ENCODE results near the gene CNOT1. TPM values are rescaled to one million over a fixed set of nuclear protein-coding genes. Genes with fewer than 3 reads are reported as not detected.

Gene CNOT1
- total and polyA plus RNA-seq, 10 of the 15 experiments (the other 5 are each of a cell fraction or from before 2014, with no cell fraction given): 101 to 246 (median 175) TPM

DNA sequence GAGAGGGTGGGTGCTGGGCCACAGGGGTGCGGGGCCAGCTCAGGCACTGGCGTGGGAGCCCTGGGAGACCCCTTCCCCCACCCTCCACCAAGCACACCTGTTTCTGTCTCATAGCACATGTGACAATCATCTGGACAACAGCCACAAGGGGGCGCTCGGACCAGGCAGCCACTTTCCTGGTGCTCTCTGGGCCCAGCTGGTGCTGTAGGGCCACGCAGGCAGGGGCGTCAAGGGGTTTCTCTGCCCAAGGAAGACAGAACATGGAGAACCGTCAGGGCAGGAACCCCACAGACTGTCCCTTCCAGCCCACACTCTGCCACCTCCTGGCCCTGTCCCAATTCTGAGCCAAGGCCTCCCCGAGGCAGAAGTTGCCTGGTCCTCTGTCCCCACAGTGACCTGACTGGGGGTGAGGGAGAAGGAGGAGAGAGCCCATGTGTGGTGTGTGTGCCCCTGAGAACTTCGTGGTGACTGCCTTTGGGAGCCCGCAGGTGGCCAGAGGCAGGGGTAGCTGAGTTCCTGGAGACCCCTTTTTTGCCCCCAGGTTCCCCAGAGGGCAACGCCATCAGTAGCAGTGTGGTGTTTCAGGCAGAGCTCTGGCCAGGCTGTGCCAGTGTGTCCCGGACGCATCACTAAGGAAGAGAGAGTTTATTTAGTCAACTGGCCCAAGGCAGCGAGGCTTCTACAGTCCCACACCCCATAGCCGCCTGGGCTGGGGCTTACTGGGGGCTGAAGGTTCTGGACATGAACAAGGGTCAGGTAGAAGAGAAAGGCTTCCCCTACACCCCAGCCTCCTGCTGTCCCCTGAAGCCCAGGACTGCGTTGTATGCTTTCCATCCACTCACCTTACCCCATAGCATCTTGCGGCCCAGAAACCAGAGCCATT is 117.5 kb downstream of the CNOT1 start:
- ChIA-PET RAD21 (ENCODE audit: unreplicated experiment) (interaction anchor here (0.9 to 3.7 kb wide), 3 partner anchors 149 to 244 kb away, joined by 3 to 19 read pairs (median 4); no protein-coding TSS in a partner anchor), SMC1A (ENCODE audit: uncharacterized antibody, unreplicated experiment) (interaction anchor here (0.7 to 1.8 kb wide), 4 partner anchors 120 to 201 kb away, joined by 3 to 7 read pairs (median 3); no protein-coding TSS in a partner anchor), CTCF (interaction anchor here (0.9 to 2.5 kb wide), 14 partner anchors 9 to 244 kb away, joined by 3 to 30 read pairs (median 3); no protein-coding TSS in a partner anchor), POLR2A (no interaction called here)
- FAIRE-seq (peak; percentile 66), ATAC-seq (peak; percentile 65), DNase-seq (ENCODE audit: low read depth, low spot score) (no peak)
- Histone ChIP-seq H3K36me3 (ENCODE audit: control insufficient read depth in 2 of 2, insufficient read depth in 2 of 2, low read length in 1 of 2) (peaks cover 2 to 6% of the 10 kb centered on the region in 2 experiments; a peak in 3 of 4 replicates), H3K27me3 (replicated peaks in 1 of 2; ENCODE audit: control insufficient read depth in 2 of 2, insufficient read depth in 2 of 2, low read length in 1 of 2) (no peaks in the 10 kb centered on the region), H3K4me1 (ENCODE audit: control insufficient read depth, insufficient read depth, low read length) (peaks cover 12% of the 10 kb centered on the region), H3K27ac (ENCODE audit: control insufficient read depth, insufficient read depth) (no peak overlapping the region), H2AFZ (ENCODE audit: control insufficient read depth, low read depth, low read length) (no peak overlapping the region), H3K9ac (ENCODE audit: control insufficient read depth, insufficient read depth, low read length) (no peak overlapping the region), H3K79me2 (ENCODE audit: control insufficient read depth, insufficient read depth, low read length) (peaks cover 11% of the 10 kb centered on the region), H3K4me3 (no peak overlapping the region), H3K4me2 (ENCODE audit: control insufficient read depth, insufficient read depth) (no peak overlapping the region), H4K20me1 (ENCODE audit: control insufficient read depth, insufficient read depth) (no peaks in the 10 kb centered on the region), H3K9me3 (replicated peaks; ENCODE audit: control insufficient read depth, insufficient read depth, low read length) (no peaks in the 10 kb centered on the region)
- in situ Hi-C loops (cut with MboI) (loop anchor here (25.0 kb wide), 1 partner anchor 225 kb away; the partner anchor contains the start of gene GOT2), intact Hi-C loops (cut with micrococcal nuclease; ENCODE audit: unreplicated experiment) (loop anchor here (1.0 kb wide), 2 partner anchors 149 to 244 kb away; no protein-coding TSS in a partner anchor)
- BruUV-seq (replicated peaks): no TSS peak
- WGBS (ENCODE audit: insufficient coverage, insufficient replicate concordance, low lambda C conversion rate, missing lambda C conversion rate): 56% methylated on average over 17 of the region's 17 CpGs
- TF ChIP-seq CBX5 (IDR thresholded peaks at IDR 0.05; ENCODE audit: low read depth) (no peak), SUZ12 (IDR thresholded peaks at IDR 0.05; ENCODE audit: unreplicated experiment) (no peak), RUNX3 (IDR thresholded peaks at IDR 0.05; ENCODE audit: low read length) (no peak), TCF3 (IDR thresholded peaks at IDR 0.05; ENCODE audit: borderline replicate concordance, insufficient read depth, low read depth, low read length) (no peak), BRCA1 (IDR thresholded peaks at IDR 0.05; ENCODE audit: low read depth, low read length) (no peak), SPI1 (IDR thresholded peaks at IDR 0.05; ENCODE audit: borderline replicate concordance, insufficient read depth, low read depth, low read length) (no peak), NFYB (IDR thresholded peaks at IDR 0.05; ENCODE audit: insufficient read depth, low read depth, low read length) (no peak), HCFC1 (IDR thresholded peaks at IDR 0.05; ENCODE audit: low read length) (no peak), BACH1 (IDR thresholded peaks at IDR 0.05; ENCODE audit: borderline replicate concordance) (no peak), BCL11A (IDR thresholded peaks at IDR 0.05; ENCODE audit: low read depth, low read length) (no peak), SUPT20H (IDR thresholded peaks at IDR 0.05; ENCODE audit: borderline replicate concordance, control insufficient read depth, low read depth, low read length) (no peak), MEF2B (IDR thresholded peaks at IDR 0.05; ENCODE audit: partially characterized antibody, poor library complexity, severe bottlenecking) (peak; percentile 33), ASH2L (IDR thresholded peaks at IDR 0.05; ENCODE audit: borderline replicate concordance, low read depth) (no peak), KAT2A (conservative IDR thresholded peaks at IDR 0.05; ENCODE audit: control insufficient read depth, low read depth, low read length) (no peak), RAD21 (IDR thresholded peaks at IDR 0.05; ENCODE audit: insufficient read depth, low read depth, low read length) (peak; percentile 60), ATF3 (IDR thresholded peaks at IDR 0.05; ENCODE audit: borderline replicate concordance, extremely low read depth, low read depth, low read length) (0 out of 2 replicates have a peak, but pooled peaks have one; percentile 27), LARP7 (IDR thresholded peaks at IDR 0.05) (no peak)
- TF ChIP-seq, protein P1, sequence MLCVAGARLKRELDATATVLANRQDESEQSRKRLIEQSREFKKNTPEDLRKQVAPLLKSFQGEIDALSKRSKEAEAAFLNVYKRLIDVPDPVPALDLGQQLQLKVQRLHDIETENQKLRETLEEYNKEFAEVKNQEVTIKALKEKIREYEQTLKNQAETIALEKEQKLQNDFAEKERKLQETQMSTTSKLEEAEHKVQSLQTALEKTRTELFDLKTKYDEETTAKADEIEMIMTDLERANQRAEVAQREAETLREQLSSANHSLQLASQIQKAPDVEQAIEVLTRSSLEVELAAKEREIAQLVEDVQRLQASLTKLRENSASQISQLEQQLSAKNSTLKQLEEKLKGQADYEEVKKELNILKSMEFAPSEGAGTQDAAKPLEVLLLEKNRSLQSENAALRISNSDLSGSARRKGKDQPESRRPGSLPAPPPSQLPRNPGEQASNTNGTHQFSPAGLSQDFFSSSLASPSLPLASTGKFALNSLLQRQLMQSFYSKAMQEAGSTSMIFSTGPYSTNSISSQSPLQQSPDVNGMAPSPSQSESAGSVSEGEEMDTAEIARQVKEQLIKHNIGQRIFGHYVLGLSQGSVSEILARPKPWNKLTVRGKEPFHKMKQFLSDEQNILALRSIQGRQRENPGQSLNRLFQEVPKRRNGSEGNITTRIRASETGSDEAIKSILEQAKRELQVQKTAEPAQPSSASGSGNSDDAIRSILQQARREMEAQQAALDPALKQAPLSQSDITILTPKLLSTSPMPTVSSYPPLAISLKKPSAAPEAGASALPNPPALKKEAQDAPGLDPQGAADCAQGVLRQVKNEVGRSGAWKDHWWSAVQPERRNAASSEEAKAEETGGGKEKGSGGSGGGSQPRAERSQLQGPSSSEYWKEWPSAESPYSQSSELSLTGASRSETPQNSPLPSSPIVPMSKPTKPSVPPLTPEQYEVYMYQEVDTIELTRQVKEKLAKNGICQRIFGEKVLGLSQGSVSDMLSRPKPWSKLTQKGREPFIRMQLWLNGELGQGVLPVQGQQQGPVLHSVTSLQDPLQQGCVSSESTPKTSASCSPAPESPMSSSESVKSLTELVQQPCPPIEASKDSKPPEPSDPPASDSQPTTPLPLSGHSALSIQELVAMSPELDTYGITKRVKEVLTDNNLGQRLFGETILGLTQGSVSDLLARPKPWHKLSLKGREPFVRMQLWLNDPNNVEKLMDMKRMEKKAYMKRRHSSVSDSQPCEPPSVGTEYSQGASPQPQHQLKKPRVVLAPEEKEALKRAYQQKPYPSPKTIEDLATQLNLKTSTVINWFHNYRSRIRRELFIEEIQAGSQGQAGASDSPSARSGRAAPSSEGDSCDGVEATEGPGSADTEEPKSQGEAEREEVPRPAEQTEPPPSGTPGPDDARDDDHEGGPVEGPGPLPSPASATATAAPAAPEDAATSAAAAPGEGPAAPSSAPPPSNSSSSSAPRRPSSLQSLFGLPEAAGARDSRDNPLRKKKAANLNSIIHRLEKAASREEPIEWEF (IDR thresholded peaks at IDR 0.05; ENCODE audit: insufficient replicate concordance, low read depth, low read length): no peak
